SU-DHL-6 (cell line): ENCODE measurements around the gene NEGR1.

ENCODE experiments used
- EZH2phosphoT487 ChIP-seq: fragments of 200-600 bp; sonication (generic), shearing (Covaris generic); conservative IDR thresholded peaks from 2 replicates; pipeline ENCODE4 v1.6.1; 2018; ENCODE audit warnings: mild to moderate bottlenecking, antibody characterized with exemption, low read length, moderate library complexity, mixed read lengths
- TF ChIP-seq, protein P1 (sequence below): fragments of 200-600 bp; sonication (generic); IDR thresholded peaks from one replicate; pipeline ENCODE4 v1.5.1; 2017; ENCODE audit warnings: antibody characterized with exemption, mild to moderate bottlenecking, low read length, moderate library complexity; ENCODE audit not compliant: insufficient read depth, poor library complexity, severe bottlenecking

DNA sequence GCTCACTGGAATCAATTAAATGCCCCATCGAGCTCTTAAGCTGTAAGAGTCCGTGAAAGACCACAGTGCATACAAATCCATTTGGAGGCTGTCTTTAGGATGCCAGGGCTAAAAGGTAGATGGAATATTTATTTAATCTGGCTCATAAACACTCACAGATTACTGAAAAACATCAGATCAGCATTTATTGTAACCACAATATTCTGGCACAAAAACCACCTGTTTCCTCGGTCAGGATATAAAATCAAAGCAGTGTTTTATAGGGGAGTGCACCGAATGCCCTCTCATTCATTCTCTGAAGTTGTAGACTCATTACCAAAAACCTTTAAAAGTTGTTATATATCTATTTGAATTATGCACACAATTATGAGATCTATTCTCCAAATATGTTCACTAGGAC is 500.9 kb downstream of the NEGR1 start:
- TF ChIP-seq, protein P1, sequence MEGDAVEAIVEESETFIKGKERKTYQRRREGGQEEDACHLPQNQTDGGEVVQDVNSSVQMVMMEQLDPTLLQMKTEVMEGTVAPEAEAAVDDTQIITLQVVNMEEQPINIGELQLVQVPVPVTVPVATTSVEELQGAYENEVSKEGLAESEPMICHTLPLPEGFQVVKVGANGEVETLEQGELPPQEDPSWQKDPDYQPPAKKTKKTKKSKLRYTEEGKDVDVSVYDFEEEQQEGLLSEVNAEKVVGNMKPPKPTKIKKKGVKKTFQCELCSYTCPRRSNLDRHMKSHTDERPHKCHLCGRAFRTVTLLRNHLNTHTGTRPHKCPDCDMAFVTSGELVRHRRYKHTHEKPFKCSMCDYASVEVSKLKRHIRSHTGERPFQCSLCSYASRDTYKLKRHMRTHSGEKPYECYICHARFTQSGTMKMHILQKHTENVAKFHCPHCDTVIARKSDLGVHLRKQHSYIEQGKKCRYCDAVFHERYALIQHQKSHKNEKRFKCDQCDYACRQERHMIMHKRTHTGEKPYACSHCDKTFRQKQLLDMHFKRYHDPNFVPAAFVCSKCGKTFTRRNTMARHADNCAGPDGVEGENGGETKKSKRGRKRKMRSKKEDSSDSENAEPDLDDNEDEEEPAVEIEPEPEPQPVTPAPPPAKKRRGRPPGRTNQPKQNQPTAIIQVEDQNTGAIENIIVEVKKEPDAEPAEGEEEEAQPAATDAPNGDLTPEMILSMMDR, result no peak
- no peak for TF ChIP-seq EZH2phosphoT487
